Natural killer cell (primary cell): ENCODE measurements around the gene NHERF1. TPM values are rescaled to one million over a fixed set of nuclear protein-coding genes. Genes with fewer than 3 reads are reported as not detected.

Experiments used
- ATAC-seq, 3 donors: fragments of 150-1000 bp in 2 of 3; fragments of 200-7000 bp in 1 of 3; cut with Tn5 transposase; 1 replicate in 1 of 3; 2 replicates in 2 of 3; pipeline ENCODE4 v1.10.0; 2021; ENCODE audit warnings: mild to moderate bottlenecking in 2 of 3, moderate library complexity in 2 of 3
- DNase-seq, 2 donors: peaks; one replicate each; pipeline versions ENCODE4 v3.0.0 to v3.0.0-alpha.2; 2013 to 2021; ENCODE audit warnings: mixed read lengths in 1 of 2
- H3K27ac ChIP-seq: one replicate; pipeline ENCODE4 v1.5.1; 2013; ENCODE audit warnings: mild to moderate bottlenecking, low read length
- H3K27me3 ChIP-seq: one replicate; pipeline ENCODE4 v1.6.1; 2013; ENCODE audit warnings: low read length; ENCODE audit not compliant: control insufficient read depth, insufficient read depth
- H3K36me3 ChIP-seq: one replicate; pipeline ENCODE4 v1.6.1; 2013; ENCODE audit warnings: low read length; ENCODE audit not compliant: control insufficient read depth, insufficient read depth
- H3K4me1 ChIP-seq: one replicate; pipeline ENCODE4 v1.6.1; 2013; ENCODE audit warnings: low read length; ENCODE audit not compliant: control insufficient read depth, insufficient read depth
- H3K4me3 ChIP-seq: one replicate; pipeline ENCODE4 v1.5.1; 2013; ENCODE audit warnings: low read length
- H3K9me3 ChIP-seq: one replicate; pipeline ENCODE4 v1.6.1; 2013; ENCODE audit warnings: low read length; ENCODE audit not compliant: control insufficient read depth, insufficient read depth
- H3K27ac Mint-ChIP-seq, 2 donors: one replicate each; pipeline ENCODE4 v1.8.0; 2022; ENCODE audit warnings: mild to moderate bottlenecking in 2 of 2, mixed read lengths in 2 of 2, moderate library complexity in 1 of 2
- H3K27me3 Mint-ChIP-seq, 2 donors: one replicate each; pipeline ENCODE4 v1.8.0; 2022; ENCODE audit warnings: low read depth in 2 of 2, mixed read lengths in 2 of 2
- H3K36me3 Mint-ChIP-seq: one replicate; pipeline ENCODE4 v1.8.0; 2022; ENCODE audit warnings: mixed read lengths
- H3K4me1 Mint-ChIP-seq, 2 donors: one replicate each; pipeline ENCODE4 v1.8.0; 2022; ENCODE audit warnings: mixed read lengths in 2 of 2
- H3K4me3 Mint-ChIP-seq: one replicate; pipeline ENCODE4 v1.8.0; 2022; ENCODE audit warnings: mild to moderate bottlenecking, moderate library complexity, mixed read lengths
- H3K9me3 Mint-ChIP-seq, 2 donors: one replicate each; pipeline ENCODE4 v1.8.0; 2022; ENCODE audit warnings: mixed read lengths in 2 of 2
- whole genome bisulfite sequencing: methylation state at CpG from one replicate; pipeline ENCODE4 v1.1.7; 2013; ENCODE audit warnings: missing lambda C conversion rate; ENCODE audit not compliant: insufficient coverage; 5-methylcytosine and 5-hydroxymethylcytosine counted together
- intact Hi-C: fragments of 100-400 bp; cut with micrococcal nuclease; formaldehyde crosslinking; loops from one replicate; pipeline ENCODE4 v1.14.2; 2022
- total RNA-seq, 4 donors: library from RNA; stranded (reverse); fragments of 120-200 nt in 1 of 4; gene quantifications; one replicate each; pipeline versions ENCODE4 v1.2.3 to v1.2.4, GENCODE V29; 2013 to 2022
- TF ChIP-seq, protein P1 (sequence below): fragments of 200-600 bp; IDR thresholded peaks from one replicate; pipeline ENCODE4 v1.8.0; 2022; ENCODE audit warnings: antibody characterized with exemption

The NHERF1 gene
- total RNA-seq, 3 donors from 2014 or later (not counting 1 experiment from before 2014, with no cell fraction given): 323 to 372 (median 362) TPM

DNA sequence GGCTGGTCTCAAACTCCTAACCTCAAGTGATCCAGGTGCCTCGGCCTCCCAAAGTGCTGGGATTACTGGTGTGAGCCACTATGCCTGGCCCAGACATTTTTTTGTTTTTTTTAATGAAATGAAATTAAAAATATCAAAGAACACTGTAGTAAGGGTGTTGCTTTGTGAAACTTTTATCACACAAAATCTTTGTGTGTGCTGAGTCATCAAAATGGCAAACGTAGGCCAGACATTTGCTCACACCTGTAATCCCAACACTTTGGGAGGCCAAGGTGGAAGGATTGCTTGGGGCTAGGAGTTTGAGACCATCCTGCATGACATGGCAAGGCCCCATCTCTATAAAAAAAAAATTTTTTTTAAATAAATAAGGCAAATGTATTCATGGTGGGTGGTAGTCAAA is 18.0 kb downstream of the NHERF1 start:
- no peak overlapping the region for H3K27ac ChIP-seq
- no peaks in the 10 kb centered on the region for H3K27me3 ChIP-seq
- DNase-seq (no peak), ATAC-seq (no peak)
- Mint-ChIP-seq H3K4me3 (no peak overlapping the region), H3K27ac (peak overlapping the region; percentile 58 to 81), H3K4me1 (peaks cover 28 to 58% of the 10 kb centered on the region in 2 donors), H3K36me3 (peaks cover 7% of the 10 kb centered on the region), H3K27me3 (no peaks in the 10 kb centered on the region), H3K9me3 (no peaks in the 10 kb centered on the region)
- H3K9me3 ChIP-seq: no peaks in the 10 kb centered on the region
- H3K4me1 ChIP-seq: peaks cover 63% of the 10 kb centered on the region
- intact Hi-C loops: no loop called here
- 100% methylated on average over 1 of the region's 2 CpGs for WGBS
- H3K36me3 ChIP-seq: peaks cover 89% of the 10 kb centered on the region
- no peak overlapping the region for H3K4me3 ChIP-seq
- TF ChIP-seq, protein P1, sequence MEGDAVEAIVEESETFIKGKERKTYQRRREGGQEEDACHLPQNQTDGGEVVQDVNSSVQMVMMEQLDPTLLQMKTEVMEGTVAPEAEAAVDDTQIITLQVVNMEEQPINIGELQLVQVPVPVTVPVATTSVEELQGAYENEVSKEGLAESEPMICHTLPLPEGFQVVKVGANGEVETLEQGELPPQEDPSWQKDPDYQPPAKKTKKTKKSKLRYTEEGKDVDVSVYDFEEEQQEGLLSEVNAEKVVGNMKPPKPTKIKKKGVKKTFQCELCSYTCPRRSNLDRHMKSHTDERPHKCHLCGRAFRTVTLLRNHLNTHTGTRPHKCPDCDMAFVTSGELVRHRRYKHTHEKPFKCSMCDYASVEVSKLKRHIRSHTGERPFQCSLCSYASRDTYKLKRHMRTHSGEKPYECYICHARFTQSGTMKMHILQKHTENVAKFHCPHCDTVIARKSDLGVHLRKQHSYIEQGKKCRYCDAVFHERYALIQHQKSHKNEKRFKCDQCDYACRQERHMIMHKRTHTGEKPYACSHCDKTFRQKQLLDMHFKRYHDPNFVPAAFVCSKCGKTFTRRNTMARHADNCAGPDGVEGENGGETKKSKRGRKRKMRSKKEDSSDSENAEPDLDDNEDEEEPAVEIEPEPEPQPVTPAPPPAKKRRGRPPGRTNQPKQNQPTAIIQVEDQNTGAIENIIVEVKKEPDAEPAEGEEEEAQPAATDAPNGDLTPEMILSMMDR: no peak

DNA sequence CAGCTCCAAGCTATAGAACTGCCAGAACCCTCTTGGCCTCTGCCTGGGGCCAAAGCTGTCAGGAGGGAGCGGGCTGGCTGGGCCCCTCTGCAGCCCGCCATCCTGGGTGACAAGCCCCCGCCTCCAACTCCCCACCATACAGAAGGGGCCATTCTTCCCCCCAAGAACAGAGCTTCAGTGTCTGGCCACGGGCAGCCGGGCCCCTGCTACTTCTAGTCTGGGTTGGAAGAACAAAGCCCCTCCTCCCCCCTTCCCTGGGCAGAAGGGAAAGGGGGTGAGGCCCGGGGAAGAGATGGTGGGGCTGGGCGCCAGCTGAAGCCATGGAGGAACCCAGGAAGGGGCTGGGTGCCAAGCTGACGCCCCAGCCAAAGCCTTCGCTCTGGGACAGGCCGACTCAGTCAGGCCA is 18.7 kb downstream of the NHERF1 start:
- Histone ChIP-seq H3K4me3 (no peak overlapping the region), H3K27me3 (no peaks in the 10 kb centered on the region), H3K36me3 (peaks cover 92% of the 10 kb centered on the region), H3K4me1 (peaks cover 56% of the 10 kb centered on the region), H3K27ac (no peak overlapping the region), H3K9me3 (no peaks in the 10 kb centered on the region)
- intact Hi-C loops: no loop called here
- H3K27ac Mint-ChIP-seq: peak overlapping the region; percentile 58 to 81
- H3K9me3 Mint-ChIP-seq: no peaks in the 10 kb centered on the region
- no peak overlapping the region for H3K4me3 Mint-ChIP-seq
- no peaks in the 10 kb centered on the region for H3K27me3 Mint-ChIP-seq
- WGBS: 83% methylated on average over 10 of the region's 10 CpGs
- peaks cover 27 to 56% of the 10 kb centered on the region in 2 donors for H3K4me1 Mint-ChIP-seq
- TF ChIP-seq, protein P1: no peak
- ATAC-seq: no peak
- no peak for DNase-seq
- peaks cover 7% of the 10 kb centered on the region for H3K36me3 Mint-ChIP-seq

DNA sequence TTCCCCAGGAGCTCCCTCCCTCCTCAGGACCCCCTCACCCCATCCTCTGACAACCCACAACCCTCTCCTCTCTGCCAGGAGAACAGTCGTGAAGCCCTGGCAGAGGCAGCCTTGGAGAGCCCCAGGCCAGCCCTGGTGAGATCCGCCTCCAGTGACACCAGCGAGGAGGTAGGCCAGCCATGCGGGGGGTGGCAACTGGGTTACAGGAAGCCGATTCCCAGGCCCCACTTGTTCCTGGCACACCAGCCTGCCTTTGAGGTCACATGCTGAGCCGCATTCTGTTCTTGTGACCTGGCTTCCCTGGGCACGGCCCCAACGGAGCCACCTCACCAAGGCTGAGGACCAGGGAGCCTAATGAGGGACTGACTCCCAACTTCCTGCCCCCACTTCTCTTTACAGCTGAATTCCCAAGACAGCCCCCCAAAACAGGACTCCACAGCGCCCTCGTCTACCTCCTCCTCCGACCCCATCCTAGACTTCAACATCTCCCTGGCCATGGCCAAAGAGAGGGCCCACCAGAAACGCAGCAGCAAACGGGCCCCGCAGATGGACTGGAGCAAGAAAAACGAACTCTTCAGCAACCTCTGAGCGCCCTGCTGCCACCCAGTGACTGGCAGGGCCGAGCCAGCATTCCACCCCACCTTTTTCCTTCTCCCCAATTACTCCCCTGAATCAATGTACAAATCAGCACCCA is 19.8 kb downstream of the NHERF1 start:
- DNase-seq: no peak
- intact Hi-C loops: no loop called here
- Histone ChIP-seq H3K36me3 (peaks cover 95% of the 10 kb centered on the region), H3K4me3 (no peak overlapping the region), H3K27me3 (no peaks in the 10 kb centered on the region), H3K9me3 (no peaks in the 10 kb centered on the region), H3K4me1 (peaks cover 46% of the 10 kb centered on the region), H3K27ac (no peak overlapping the region)
- no peak for ATAC-seq
- TF ChIP-seq, protein P1: no peak
- Mint-ChIP-seq H3K4me1 (peaks cover 24 to 53% of the 10 kb centered on the region in 2 donors), H3K4me3 (no peak overlapping the region), H3K36me3 (peaks cover 7% of the 10 kb centered on the region), H3K27me3 (no peaks in the 10 kb centered on the region), H3K27ac (peak overlapping the region; percentile 81 to 84), H3K9me3 (no peaks in the 10 kb centered on the region)
- WGBS: 81% methylated on average over 17 of the region's 17 CpGs

DNA sequence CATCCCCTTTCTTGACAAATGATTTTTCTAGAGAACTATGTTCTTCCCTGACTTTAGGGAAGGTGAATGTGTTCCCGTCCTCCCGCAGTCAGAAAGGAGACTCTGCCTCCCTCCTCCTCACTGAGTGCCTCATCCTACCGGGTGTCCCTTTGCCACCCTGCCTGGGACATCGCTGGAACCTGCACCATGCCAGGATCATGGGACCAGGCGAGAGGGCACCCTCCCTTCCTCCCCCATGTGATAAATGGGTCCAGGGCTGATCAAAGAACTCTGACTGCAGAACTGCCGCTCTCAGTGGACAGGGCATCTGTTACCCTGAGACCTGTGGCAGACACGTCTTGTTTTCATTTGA is 20.3 kb downstream of the NHERF1 start:
- Histone ChIP-seq H3K9me3 (no peaks in the 10 kb centered on the region), H3K27me3 (no peaks in the 10 kb centered on the region), H3K27ac (no peak overlapping the region), H3K36me3 (peaks cover 92% of the 10 kb centered on the region), H3K4me3 (no peak overlapping the region), H3K4me1 (peaks cover 40% of the 10 kb centered on the region)
- H3K36me3 Mint-ChIP-seq: peaks cover 7% of the 10 kb centered on the region
- no peaks in the 10 kb centered on the region for H3K9me3 Mint-ChIP-seq
- H3K4me3 Mint-ChIP-seq: no peak overlapping the region
- peaks cover 23 to 53% of the 10 kb centered on the region in 2 donors for H3K4me1 Mint-ChIP-seq
- H3K27ac Mint-ChIP-seq: peak overlapping the region; percentile 81 to 84
- DNase-seq (no peak), ATAC-seq (no peak)
- intact Hi-C loops: no loop called here
- TF ChIP-seq, protein P1: no peak
- H3K27me3 Mint-ChIP-seq: no peaks in the 10 kb centered on the region
- 92% methylated on average over 7 of the region's 7 CpGs for WGBS
